Measurements from ENCODE around the gene ACBD3. TPM values are rescaled to one million over a fixed set of nuclear protein-coding genes. Genes with fewer than 3 reads are reported as not detected.
A peak's percentile ranks its signal among the peaks of the same experiment; 100 is the strongest.

The ACBD3 gene
- total and polyA plus RNA-seq, 4 donors = 13.5 to 51.9 (median 30.5) TPM

DNA sequence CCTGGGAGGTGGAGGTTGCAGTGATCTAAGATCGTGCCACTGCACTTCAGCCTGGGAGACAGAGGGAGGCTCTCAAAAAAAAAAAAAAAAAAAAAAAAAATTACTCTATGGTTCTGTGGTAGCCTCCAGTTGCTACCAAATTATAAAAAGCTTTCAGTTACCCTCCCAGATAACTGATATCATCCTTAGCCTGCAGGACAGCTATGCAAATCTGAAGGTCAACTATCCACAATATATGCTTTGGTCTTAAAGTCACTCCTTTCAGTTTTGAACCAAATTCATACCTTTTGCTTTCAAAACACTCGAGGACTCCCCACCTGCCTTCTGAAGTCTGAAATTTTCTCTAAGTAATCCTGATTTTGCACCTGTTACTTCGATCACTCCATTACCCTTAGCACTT is 40.1 kb upstream of the ACBD3 start:
- ATAC-seq (ENCODE audit: insufficient read depth, low FRiP score) = no peak
- Histone ChIP-seq H3K4me3 (no peak overlapping the region), H3K36me3 (ENCODE audit: control insufficient read depth in 4 of 4, insufficient read depth in 4 of 4, low read length in 4 of 4) (peaks cover 0 to 5% (median 1%) of the 10 kb centered on the region in 4 donors), H3K9me3 (ENCODE audit: control insufficient read depth in 4 of 4, insufficient read depth in 3 of 4, low read length in 3 of 4) (no peaks in the 10 kb centered on the region), H3K27me3 (ENCODE audit: control insufficient read depth in 3 of 3, insufficient read depth in 3 of 3, low read length in 2 of 3) (peaks cover 0 to 15% (median 7%) of the 10 kb centered on the region in 3 donors), H3K4me1 (ENCODE audit: control insufficient read depth in 5 of 5, insufficient read depth in 5 of 5, low read length in 5 of 5) (peaks cover 0 to 5% (median 0%) of the 10 kb centered on the region in 5 donors), H3K27ac (ENCODE audit: low read depth in 1 of 2, low read length in 1 of 2) (no peak overlapping the region), H3K9ac (ENCODE audit: insufficient read depth in 1 of 2, low read length in 2 of 2) (no peak overlapping the region)
- TF ChIP-seq, protein P1, sequence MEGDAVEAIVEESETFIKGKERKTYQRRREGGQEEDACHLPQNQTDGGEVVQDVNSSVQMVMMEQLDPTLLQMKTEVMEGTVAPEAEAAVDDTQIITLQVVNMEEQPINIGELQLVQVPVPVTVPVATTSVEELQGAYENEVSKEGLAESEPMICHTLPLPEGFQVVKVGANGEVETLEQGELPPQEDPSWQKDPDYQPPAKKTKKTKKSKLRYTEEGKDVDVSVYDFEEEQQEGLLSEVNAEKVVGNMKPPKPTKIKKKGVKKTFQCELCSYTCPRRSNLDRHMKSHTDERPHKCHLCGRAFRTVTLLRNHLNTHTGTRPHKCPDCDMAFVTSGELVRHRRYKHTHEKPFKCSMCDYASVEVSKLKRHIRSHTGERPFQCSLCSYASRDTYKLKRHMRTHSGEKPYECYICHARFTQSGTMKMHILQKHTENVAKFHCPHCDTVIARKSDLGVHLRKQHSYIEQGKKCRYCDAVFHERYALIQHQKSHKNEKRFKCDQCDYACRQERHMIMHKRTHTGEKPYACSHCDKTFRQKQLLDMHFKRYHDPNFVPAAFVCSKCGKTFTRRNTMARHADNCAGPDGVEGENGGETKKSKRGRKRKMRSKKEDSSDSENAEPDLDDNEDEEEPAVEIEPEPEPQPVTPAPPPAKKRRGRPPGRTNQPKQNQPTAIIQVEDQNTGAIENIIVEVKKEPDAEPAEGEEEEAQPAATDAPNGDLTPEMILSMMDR (IDR thresholded peaks at IDR 0.05; ENCODE audit: control extremely low read depth, extremely low read depth) = no peak
- DNase-seq = no peak
- WGBS, 2 donors = 96 to 97% methylated on average over 3 of the region's 3 CpGs

- Histone ChIP-seq H3K36me3 (ENCODE audit: control insufficient read depth in 4 of 4, insufficient read depth in 4 of 4, low read length in 4 of 4) (no peaks in the 10 kb centered on the region), H3K27ac (ENCODE audit: low read depth in 1 of 2, low read length in 1 of 2) (no peak overlapping the region), H3K4me3 (peak overlapping the region; percentile 35), H3K9me3 (ENCODE audit: control insufficient read depth in 4 of 4, insufficient read depth in 3 of 4, low read length in 3 of 4) (no peaks in the 10 kb centered on the region), H3K27me3 (ENCODE audit: control insufficient read depth in 3 of 3, insufficient read depth in 3 of 3, low read length in 2 of 3) (peaks cover 0 to 15% (median 7%) of the 10 kb centered on the region in 3 donors), H3K4me1 (ENCODE audit: control insufficient read depth in 5 of 5, insufficient read depth in 5 of 5, low read length in 5 of 5) (peaks cover 0 to 5% (median 0%) of the 10 kb centered on the region in 5 donors), H3K9ac (ENCODE audit: insufficient read depth in 1 of 2, low read length in 2 of 2) (no peak overlapping the region)
- no peak for ATAC-seq (ENCODE audit: insufficient read depth, low FRiP score)
- DNase-seq = peak; percentile 19 to 45 (median 44)
- 2 to 3% methylated on average over 17 to 55 of the region's 55 CpGs for WGBS, 2 donors
- TF ChIP-seq, protein P1 (IDR thresholded peaks at IDR 0.05; ENCODE audit: control extremely low read depth, extremely low read depth) = no peak
These were observed 37.3 kb upstream of the ACBD3 start for GRCh38 chr1:226223786-226224244.

DNA sequence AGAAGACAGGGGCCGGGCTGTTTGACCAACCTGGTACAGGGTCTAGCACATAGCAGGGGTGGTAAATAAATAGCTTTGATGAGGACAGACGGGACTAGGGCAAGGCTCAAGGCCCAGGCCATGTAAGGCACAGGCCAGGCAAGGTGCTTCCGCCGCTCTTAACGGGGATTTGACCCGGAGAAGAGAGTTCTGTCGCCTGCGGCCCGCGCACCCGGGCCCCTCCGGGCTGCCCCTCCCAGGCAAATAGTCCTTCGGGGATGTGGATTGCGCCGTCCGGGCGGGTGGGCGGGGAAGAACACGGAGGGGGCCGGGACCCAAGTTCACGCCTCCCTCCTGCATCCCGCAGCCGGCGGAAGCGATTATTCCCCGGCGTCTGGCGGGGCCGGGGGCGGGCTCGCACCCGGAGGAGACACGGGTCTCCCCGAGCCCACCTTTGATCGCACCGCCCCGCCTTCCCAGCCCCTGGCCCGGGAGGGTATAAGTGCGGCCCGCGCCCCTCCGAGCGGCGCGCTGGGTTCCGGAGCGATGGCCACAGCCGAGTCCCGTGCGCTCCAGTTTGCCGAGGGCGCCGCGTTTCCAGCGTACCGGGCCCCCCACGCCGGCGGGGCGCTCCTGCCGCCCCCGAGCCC is 36.7 kb upstream of the ACBD3 start, which contains the start of gene MIXL1:
MIXL1 (plus strand) TSS at position 508 of the 629 bp plus-strand sequence; CDS start at position 526, 18 bp downstream.
- TF ChIP-seq, protein P1 (IDR thresholded peaks at IDR 0.05; ENCODE audit: control extremely low read depth, extremely low read depth) = no peak
- ATAC-seq (ENCODE audit: insufficient read depth, low FRiP score) (no peak), DNase-seq (peak in 2 of 3 donors; percentile 17 to 25)
- Histone ChIP-seq H3K36me3 (ENCODE audit: control insufficient read depth in 4 of 4, insufficient read depth in 4 of 4, low read length in 4 of 4) (no peaks in the 10 kb centered on the region), H3K9ac (ENCODE audit: insufficient read depth in 1 of 2, low read length in 2 of 2) (no peak within 1 kb of the TSS), H3K9me3 (ENCODE audit: control insufficient read depth in 4 of 4, insufficient read depth in 3 of 4, low read length in 3 of 4) (no peaks in the 10 kb centered on the region), H3K4me3 (peak within 1 kb of the TSS; percentile 35), H3K27me3 (ENCODE audit: control insufficient read depth in 3 of 3, insufficient read depth in 3 of 3, low read length in 2 of 3) (peaks cover 0 to 15% (median 7%) of the 10 kb centered on the region in 3 donors), H3K4me1 (ENCODE audit: control insufficient read depth in 5 of 5, insufficient read depth in 5 of 5, low read length in 5 of 5) (peaks cover 0 to 5% (median 0%) of the 10 kb centered on the region in 5 donors), H3K27ac (ENCODE audit: low read depth in 1 of 2, low read length in 1 of 2) (no peak within 1 kb of the TSS)
- 4 to 8% methylated on average over 38 to 62 of the region's 62 CpGs for WGBS, 2 donors

Data from lung (tissue), 12 donors.